GM19239 (cell line): ENCODE results near the gene OR2A5.
"Not testable (repeated sequence)": the region's sequence is repeated elsewhere in the genome, so short reads cannot be mapped to it uniquely, and the experiment has no call there.

Experiments used
- DNase-seq: peaks from one replicate; pipeline ENCODE4 v3.0.0; 2011; ENCODE audit warnings: low spot score; ENCODE audit not compliant: insufficient read length
- FAIRE-seq: peaks from 2 replicates; lab custom pipeline; 2011; peaks lifted over from hg19 to GRCh38; lab: Jason Lieb, UNC

Gene OR2A5

GRCh38 chr7:144048648-144049047 lies at the start of gene OR2A5:
OR2A5 (plus strand) TSS chr7:144048948; CDS start chr7:144050402, 1,454 bp downstream.
- FAIRE-seq = no peak
- no peak for DNase-seq

GRCh38 chr7:144000020-144000419 lies 48.7 kb upstream of the OR2A5 start, which contains the start of gene OR6B1:
OR6B1 (plus strand) TSS chr7:144000320; CDS start chr7:144003997, 3,677 bp downstream.
- FAIRE-seq (no peak), DNase-seq (no peak)

GRCh38 chr7:144001543-144001942 lies 47.2 kb upstream of the OR2A5 start:
- no peak for FAIRE-seq
- no peak for DNase-seq

- FAIRE-seq (no peak), DNase-seq (no peak)
Observed at GRCh38 chr7:144004703-144005102, 44.0 kb upstream of the OR2A5 start.

- no peak for FAIRE-seq
- no peak for DNase-seq
Observed at GRCh38 chr7:144006029-144006691, 42.6 kb upstream of the OR2A5 start.

GRCh38 chr7:144006692-144007042 lies 42.1 kb upstream of the OR2A5 start:
- no peak for DNase-seq
- no peak for FAIRE-seq

- FAIRE-seq = no peak
Observed at GRCh38 chr7:144009361-144009760, 39.4 kb upstream of the OR2A5 start.

GRCh38 chr7:144010061-144010460 lies 38.7 kb upstream of the OR2A5 start:
- FAIRE-seq, DNase-seq: not testable (repeated sequence)

More at GRCh38 chr7:144009361-144009760, 39.4 kb upstream of the OR2A5 start:
- DNase-seq = no peak

- not testable (repeated sequence) for FAIRE-seq, DNase-seq
Observed at GRCh38 chr7:144010821-144011220, 37.9 kb upstream of the OR2A5 start.

GRCh38 chr7:144011458-144012230 lies 37.1 kb upstream of the OR2A5 start:
- DNase-seq = no peak

GRCh38 chr7:144018065-144018464 lies 30.7 kb upstream of the OR2A5 start:
- DNase-seq (no peak), FAIRE-seq (no peak)

More at GRCh38 chr7:144011458-144012230, 37.1 kb upstream of the OR2A5 start:
- FAIRE-seq = no peak

- DNase-seq (no peak), FAIRE-seq (no peak)
Observed at GRCh38 chr7:144019457-144019856, 29.3 kb upstream of the OR2A5 start.

- DNase-seq (no peak), FAIRE-seq (no peak)
Observed at GRCh38 chr7:144020340-144020739, 28.4 kb upstream of the OR2A5 start.

GRCh38 chr7:144022169-144022568 lies 26.6 kb upstream of the OR2A5 start:
- DNase-seq = no peak
- no peak for FAIRE-seq

- FAIRE-seq = no peak
Observed at GRCh38 chr7:144023171-144023827, 25.4 kb upstream of the OR2A5 start.

GRCh38 chr7:144024213-144024612 lies 24.5 kb upstream of the OR2A5 start:
- FAIRE-seq = no peak
- no peak for DNase-seq

More at GRCh38 chr7:144023171-144023827, 25.4 kb upstream of the OR2A5 start:
- DNase-seq = no peak

GRCh38 chr7:144026203-144026883 lies 22.4 kb upstream of the OR2A5 start:
- DNase-seq = no peak
- no peak for FAIRE-seq

- DNase-seq (no peak), FAIRE-seq (no peak)
Observed at GRCh38 chr7:144027070-144027469, 21.7 kb upstream of the OR2A5 start.

- FAIRE-seq (no peak), DNase-seq (no peak)
Observed at GRCh38 chr7:144027974-144028373, 20.8 kb upstream of the OR2A5 start.

GRCh38 chr7:144028547-144028946 lies 20.2 kb upstream of the OR2A5 start:
- FAIRE-seq = no peak
- DNase-seq = no peak
